Camera-type eye (tissue), 1 donor: Measurements from ENCODE around the gene HBB. TPM values are rescaled to one million over a fixed set of nuclear protein-coding genes. Genes with fewer than 3 reads are reported as not detected.

Experiments
- total RNA-seq: library from RNA; depleted of rRNA; stranded (reverse); fragments of >200 nt; gene quantifications from one replicate; pipeline ENCODE4 v1.2.3, GENCODE V29; 2014

HBB gene
- 165 TPM for total RNA-seq

GRCh38 chr11:5226732-5227310 lies at the start of gene HBB:
Gene HBB (minus strand): TSS chr11:5227071. CDS start chr11:5227021, 50 bp downstream.

GRCh38 chr11:5269715-5270147 lies 42.9 kb upstream of the HBB start, which contains the start of gene HBE1:
Gene HBE1 (minus strand): TSS chr11:5269945. CDS start chr11:5269890, 55 bp downstream.

GRCh38 chr11:5254646-5255413 lies 28.0 kb upstream of the HBB start, which contains the start of gene HBG2:
Gene HBG2 (minus strand): TSS chr11:5254781. CDS start chr11:5254728, 53 bp downstream.

GRCh38 chr11:5249807-5250396 lies 23.0 kb upstream of the HBB start, which contains the start of gene HBG1:
Gene HBG1 (minus strand): TSS chr11:5249857. CDS start chr11:5249804, 53 bp downstream.

GRCh38 chr11:5234381-5234834 lies 7.5 kb upstream of the HBB start, which contains the start of gene HBD:
Gene HBD (minus strand): TSS chr11:5234483. CDS start chr11:5234433, 50 bp downstream.

GRCh38 chr11:5200582-5200981 lies 26.3 kb downstream of the HBB start, which contains the start of gene OR51V1:
Gene OR51V1 (minus strand): TSS chr11:5200682. CDS start chr11:5200682, 0 bp downstream.

Other genes starting within 250 kb of the HBB start
- gene OR51L1, start 232.2 kb downstream of the HBB start, total RNA-seq: not detected
- gene OR52J3, start 180.5 kb downstream of the HBB start, total RNA-seq: not detected
- gene OR52E2, start 167.4 kb downstream of the HBB start, total RNA-seq: not detected
- 0.60 TPM for gene OR52E1, start 157.5 kb downstream of the HBB start, total RNA-seq
- not detected for gene OR52A5, start 88.7 kb downstream of the HBB start, total RNA-seq
- not detected for gene OR52A1, start 72.3 kb downstream of the HBB start, total RNA-seq
- gene OR51V1, start 26.4 kb downstream of the HBB start, total RNA-seq: not detected
- not detected for gene HBD, start 7.4 kb upstream of the HBB start, total RNA-seq
- gene HBG1, start 22.8 kb upstream of the HBB start, total RNA-seq: 6.3 TPM
- gene HBG2, start 27.7 kb upstream of the HBB start, total RNA-seq: 1,428 TPM
- gene HBE1, start 42.9 kb upstream of the HBB start, total RNA-seq: 1.5 TPM
- gene OR51B4, start 74.9 kb upstream of the HBB start, total RNA-seq: not detected
- gene OR51B2, start 97.2 kb upstream of the HBB start, total RNA-seq: 0.44 TPM
- 0.99 TPM for gene OR51B5, start 116.5 kb upstream of the HBB start, total RNA-seq
- gene OR51B6, start 124.4 kb upstream of the HBB start, total RNA-seq: not detected
- gene OR51M1, start 156.7 kb upstream of the HBB start, total RNA-seq: not detected
- not detected for gene OR51Q1, start 195.0 kb upstream of the HBB start, total RNA-seq
- not detected for gene OR51I1, start 214.4 kb upstream of the HBB start, total RNA-seq
- not detected for gene OR51I2, start 222.3 kb upstream of the HBB start, total RNA-seq